K562 (cell line): Measurements from ENCODE around the gene MPRIP.

ENCODE experiments used
- MAZ ChIP-seq, 2 experiments: fragments of 450-650 bp in 1 of 2; sonication (generic) in 1 of 2; formaldehyde crosslinking; IDR thresholded peaks in 1 of 2; conservative IDR thresholded peaks in 1 of 2; 2 replicates each; pipeline versions ENCODE4 v1.4.0 to v1.5.0; 2020; ENCODE audit warnings: mild to moderate bottlenecking in 1 of 2, missing genetic modification reagents in 1 of 2
- ZNF668 ChIP-seq: fragments of 250-450 bp; sonication (Bioruptor Pico); IDR thresholded peaks from 2 replicates; pipeline ENCODE4 v1.8.0; 2022; ENCODE audit warnings: mild to moderate bottlenecking, inconsistent platforms

DNA sequence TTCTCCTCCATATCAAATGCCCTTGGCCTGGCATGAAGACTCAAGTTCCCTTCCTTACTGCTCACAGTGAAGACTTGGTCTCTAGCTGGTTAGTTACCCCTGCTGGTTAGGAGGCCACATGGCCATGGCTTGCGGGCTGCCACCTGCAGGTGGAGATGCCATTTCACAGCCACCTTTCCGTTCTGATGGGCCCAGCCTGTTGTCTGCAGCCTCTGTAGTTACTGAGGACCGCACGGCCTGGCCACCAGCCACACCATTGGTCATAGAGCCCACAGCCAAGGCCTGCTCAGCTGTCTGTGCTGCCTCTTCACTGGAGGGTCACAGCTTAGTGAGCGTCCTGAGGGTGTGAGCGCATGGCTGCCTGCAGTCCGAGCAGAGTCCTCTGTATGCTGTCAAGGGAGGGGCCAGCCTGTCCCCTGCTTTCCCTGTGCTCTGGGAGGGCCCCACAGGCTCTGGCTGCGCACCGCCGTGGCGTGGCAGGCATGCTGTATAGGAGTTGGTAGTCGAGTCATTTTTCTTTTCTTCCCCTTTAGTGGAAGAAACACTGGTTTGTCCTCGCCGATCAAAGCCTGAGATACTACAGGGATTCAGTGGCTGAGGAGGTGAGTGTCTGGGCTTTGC, 104.6 kb downstream of the MPRIP start:
- no peak for TF ChIP-seq ZNF668 (CRISPR knock-in tag)
- TF ChIP-seq MAZ (CRISPR knock-in tag; conservative IDR thresholded peaks at IDR 0.05 in 1 of 2, IDR thresholded peaks at IDR 0.05 in 1 of 2), result no peak
